Panc1 (cell line): ENCODE measurements around the gene KYNU. TPM values are rescaled to one million over a fixed set of nuclear protein-coding genes. Genes with fewer than 3 reads are reported as not detected.

ENCODE experiments used
- ATAC-seq: fragments of 200-7000 bp; cut with Tn5 transposase; 2 replicates; pipeline ENCODE4 v1.9.1; 2020; ENCODE audit warnings: mild to moderate bottlenecking, moderate library complexity
- BruUV-seq: library from RNA; stranded (reverse); fragments of 400-500 nt; replicated peaks from 2 replicates; lab custom pipeline; 2021; lab: Mats Ljungman, UMichigan
- CTCF ChIA-PET: fragments of 300-600 bp; sonication (Branson Sonifier 250); formaldehyde crosslinking; loops from one replicate; lab custom pipeline; 2022; ENCODE audit warnings: antibody characterized with exemption; lab: Charles Lee
- POLR2A ChIA-PET: fragments of 300-600 bp; sonication (Branson Sonifier 250); formaldehyde crosslinking; loops from one replicate; lab custom pipeline; 2022; ENCODE audit warnings: antibody characterized with exemption; lab: Charles Lee
- DNase-seq: peaks from one replicate; pipeline ENCODE4 v3.0.0-alpha.2; 2010; ENCODE audit warnings: low read depth, low spot score
- H3K27ac ChIP-seq: 2 replicates; pipeline ENCODE4 v1.5.1; 2011; ENCODE audit warnings: mild to moderate bottlenecking, low read length, inconsistent platforms
- H3K27me3 ChIP-seq: fragments of 200-500 bp; sonication (Bioruptor generic); 2 replicates; pipeline ENCODE4 v1.6.0; 2014; ENCODE audit warnings: low read length, inconsistent platforms; ENCODE audit not compliant: control insufficient read depth, insufficient read depth
- H3K36me3 ChIP-seq: fragments of 200-500 bp; sonication (Bioruptor generic); 2 replicates; pipeline ENCODE4 v1.5.1; 2014; ENCODE audit warnings: inconsistent platforms, mild to moderate bottlenecking, low read length, moderate library complexity; ENCODE audit not compliant: control insufficient read depth, insufficient read depth
- H3K4me1 ChIP-seq: 2 replicates; pipeline ENCODE4 v1.5.1; 2011; ENCODE audit warnings: inconsistent platforms, mild to moderate bottlenecking, low read length, moderate library complexity; ENCODE audit not compliant: control insufficient read depth, insufficient read depth
- H3K4me3 ChIP-seq, 2 experiments: 2 replicates each; pipeline ENCODE4 v1.5.1; 2011 to 2012; ENCODE audit warnings: low read depth in 2 of 2, low read length in 2 of 2, mild to moderate bottlenecking in 2 of 2, inconsistent platforms in 1 of 2, moderate library complexity in 1 of 2
- H3K9me3 ChIP-seq: fragments of 200-500 bp; sonication (Bioruptor generic); 2 replicates; pipeline ENCODE4 v1.5.1; 2014; ENCODE audit warnings: low read depth, mild to moderate bottlenecking, inconsistent platforms, low read length, moderate library complexity; ENCODE audit not compliant: control insufficient read depth, insufficient read depth
- CTCF ChIP-seq: fragments of 450-650 bp; IDR thresholded peaks from 2 replicates; pipeline ENCODE4 v1.5.1; 2017; ENCODE audit warnings: mild to moderate bottlenecking
- POLR2AphosphoS5 ChIP-seq: IDR thresholded peaks from 2 replicates; pipeline ENCODE4 v1.6.1; 2012; ENCODE audit warnings: mild to moderate bottlenecking, low read depth, low read length, moderate library complexity
- REST ChIP-seq, 2 experiments: IDR thresholded peaks; 2 replicates each; pipeline ENCODE4 v1.6.1; 2011 to 2012; ENCODE audit warnings: low read depth in 2 of 2, control low read depth in 1 of 2, low read length in 1 of 2, mild to moderate bottlenecking in 1 of 2, moderate library complexity in 1 of 2; ENCODE audit not compliant: insufficient read depth in 1 of 2
- SIN3A ChIP-seq: IDR thresholded peaks from 2 replicates; pipeline ENCODE4 v1.6.1; 2012; ENCODE audit warnings: low read depth, mild to moderate bottlenecking, low read length, moderate library complexity, borderline replicate concordance; ENCODE audit not compliant: insufficient read depth
- TCF7L2 ChIP-seq: IDR thresholded peaks from 2 replicates; pipeline ENCODE4 v1.6.1; 2011; ENCODE audit warnings: mild to moderate bottlenecking, low read depth, low read length, inconsistent platforms
- in situ Hi-C: cut with HindIII; loops from 2 replicates; pipeline ENCODE4 v1.10.0; 2016; ENCODE audit warnings: low sequenced_read_pairs, low pct_unique_long_range_greater_than_20kb
- intact Hi-C: fragments of 100-400 bp; cut with micrococcal nuclease; formaldehyde crosslinking; loops from one replicate; pipeline ENCODE4 v1.10.0; 2022; ENCODE audit not compliant: unreplicated experiment
- total RNA-seq: library from RNA; stranded (reverse); gene quantifications from one replicate; pipeline ENCODE4 v1.2.1, GENCODE V29; 2021; ENCODE audit not compliant: unreplicated experiment

The KYNU gene
- total RNA-seq, 1 experiment from 2014 or later: not detected

- BruUV-seq: no TSS peak
- ATAC-seq (no peak), DNase-seq (no peak)
- TF ChIP-seq POLR2AphosphoS5: no peak
- no peak for TF ChIP-seq SIN3A
- no peak for TF ChIP-seq CTCF
- TF ChIP-seq TCF7L2: no peak
- TF ChIP-seq REST (IDR thresholded peaks at IDR 0.05; ENCODE audit: insufficient read depth in 1 of 2, low read depth in 2 of 2, low read length in 1 of 2): no peak
- Histone ChIP-seq H3K27me3 (no peaks in the 10 kb centered on the region), H3K4me1 (no peaks in the 10 kb centered on the region), H3K4me3 (no peak overlapping the region), H3K27ac (no peak overlapping the region), H3K36me3 (no peaks in the 10 kb centered on the region), H3K9me3 (no peaks in the 10 kb centered on the region)
- in situ Hi-C loops: no loop called here
- ChIA-PET CTCF (no interaction called here), POLR2A (no interaction called here)
- intact Hi-C loops: no loop called here
These were observed 74.6 kb downstream of the KYNU start for GRCh38 chr2:142952018-142952417.

GRCh38 chr2:142952793-142953494 lies 75.5 kb downstream of the KYNU start:
- ATAC-seq: no peak
- intact Hi-C loops: no loop called here

More at GRCh38 chr2:142952793-142953494, 75.5 kb downstream of the KYNU start:
- Histone ChIP-seq H3K9me3 (0 out of 2 replicates have a peak, but pooled peaks cover 3% of the 10 kb centered on the region), H3K27ac (no peak overlapping the region), H3K27me3 (no peaks in the 10 kb centered on the region), H3K4me1 (no peaks in the 10 kb centered on the region), H3K4me3 (no peak overlapping the region), H3K36me3 (no peaks in the 10 kb centered on the region)
- BruUV-seq: no TSS peak
- ChIA-PET CTCF (no interaction called here), POLR2A (no interaction called here)
- TF ChIP-seq REST (IDR thresholded peaks at IDR 0.05; ENCODE audit: insufficient read depth in 1 of 2, low read depth in 2 of 2, low read length in 1 of 2): no peak
- no peak for TF ChIP-seq CTCF
- TF ChIP-seq TCF7L2: no peak
- TF ChIP-seq POLR2AphosphoS5: no peak
- TF ChIP-seq SIN3A: no peak
- in situ Hi-C loops: no loop called here
- DNase-seq: no peak
